GM12878 (cell line): Measurements from ENCODE around the gene SMIM12. TPM values are rescaled to one million over a fixed set of nuclear protein-coding genes. Genes with fewer than 3 reads are reported as not detected.
A peak's percentile ranks its signal among the peaks of the same experiment; 100 is the strongest.

Experiments used
- ATAC-seq: fragments of 200-7000 bp; cut with Tn5 transposase; 3 replicates; pipeline ENCODE4 v1.9.1; 2020; ENCODE audit warnings: mild to moderate bottlenecking, moderate library complexity
- BruUV-seq: library from RNA; stranded (reverse); fragments of 400-500 nt; replicated peaks from 2 replicates; lab custom pipeline; 2021; lab: Mats Ljungman, UMichigan
- CTCF ChIA-PET: fragments of 300-600 bp; sonication (Branson Sonifier 250); formaldehyde crosslinking; extraction: SDS; loops from one replicate; lab custom pipeline; 2021; ENCODE audit warnings: inconsistent platforms; lab: Yijun Ruan, JAX
- POLR2A ChIA-PET: fragments of 350-600 bp; formaldehyde crosslinking; extraction: SDS; loops from one replicate; lab custom pipeline; 2021; ENCODE audit warnings: inconsistent platforms; lab: Charles Lee
- RAD21 ChIA-PET: fragments of 300-600 bp; sonication (Branson Sonifier 250); formaldehyde crosslinking; loops from one replicate; lab custom pipeline; 2023; ENCODE audit warnings: antibody characterized with exemption; ENCODE audit not compliant: unreplicated experiment; lab: Charles Lee
- SMC1A ChIA-PET: fragments of 300-600 bp; sonication (Branson Sonifier 250); formaldehyde crosslinking; loops from one replicate; lab custom pipeline; 2023; ENCODE audit not compliant: unreplicated experiment, uncharacterized antibody; lab: Charles Lee
- DNase-seq: peaks from one replicate; pipeline ENCODE4 v3.0.0-alpha.2; 2011; ENCODE audit warnings: low read depth, low spot score
- FAIRE-seq: peaks from 3 replicates; lab custom pipeline; 2011; peaks lifted over from hg19 to GRCh38; lab: Jason Lieb, UNC
- H2AFZ ChIP-seq: 2 replicates; pipeline ENCODE4 v1.6.0; 2011; ENCODE audit warnings: low read depth, low read length, control low read depth; ENCODE audit not compliant: control insufficient read depth
- H3K27ac ChIP-seq: 2 replicates; pipeline ENCODE4 v1.5.1; 2011; ENCODE audit warnings: control low read depth; ENCODE audit not compliant: control insufficient read depth, insufficient read depth
- H3K27me3 ChIP-seq, 2 experiments: replicated peaks in 1 of 2; 2 replicates each; pipeline versions ENCODE4 v1.6.0 to v1.6.1; 2011; ENCODE audit warnings: low read length in 1 of 2; ENCODE audit not compliant: control insufficient read depth in 2 of 2, insufficient read depth in 2 of 2
- H3K36me3 ChIP-seq, 2 experiments: 2 replicates each; pipeline ENCODE4 v1.5.1; 2011; ENCODE audit warnings: low read length in 1 of 2; ENCODE audit not compliant: control insufficient read depth in 2 of 2, insufficient read depth in 2 of 2
- H3K4me1 ChIP-seq: 2 replicates; pipeline ENCODE4 v1.6.1; 2011; ENCODE audit warnings: mild to moderate bottlenecking, low read length, moderate library complexity, mixed read lengths; ENCODE audit not compliant: control insufficient read depth, insufficient read depth
- H3K4me2 ChIP-seq: 2 replicates; pipeline ENCODE4 v1.6.0; 2011; ENCODE audit warnings: control low read depth; ENCODE audit not compliant: control insufficient read depth, insufficient read depth
- H3K4me3 ChIP-seq: fragments of 200-600 bp; sonication (generic); 2 replicates; pipeline ENCODE4 v1.5.1; 2016
- H3K79me2 ChIP-seq: 2 replicates; pipeline ENCODE4 v1.6.0; 2011; ENCODE audit warnings: low read length; ENCODE audit not compliant: control insufficient read depth, insufficient read depth
- H3K9ac ChIP-seq: 2 replicates; pipeline ENCODE4 v1.8.0; 2011; ENCODE audit warnings: low read length, control low read depth, mixed read lengths; ENCODE audit not compliant: control insufficient read depth, insufficient read depth
- H3K9me3 ChIP-seq: replicated peaks from 3 replicates; pipeline ENCODE4 v1.5.1; 2011; ENCODE audit warnings: mild to moderate bottlenecking, low read length; ENCODE audit not compliant: control insufficient read depth, insufficient read depth
- H4K20me1 ChIP-seq: 2 replicates; pipeline ENCODE4 v1.6.0; 2011; ENCODE audit not compliant: control insufficient read depth, insufficient read depth
- BACH1 ChIP-seq: fragments of 450-650 bp; IDR thresholded peaks from 2 replicates; pipeline ENCODE4 v1.6.1; 2017; ENCODE audit warnings: mild to moderate bottlenecking, borderline replicate concordance
- BRCA1 ChIP-seq: IDR thresholded peaks from 2 replicates; pipeline ENCODE4 v1.6.1; 2011; ENCODE audit warnings: low read depth, low read length, improper control_type of control experiment
- EGR1 ChIP-seq, 2 experiments: IDR thresholded peaks; 1 replicate in 1 of 2; 2 replicates in 1 of 2; pipeline ENCODE4 v1.6.1; 2011 to 2012; ENCODE audit warnings: low read depth in 2 of 2, low read length in 2 of 2, borderline replicate concordance in 1 of 2, mild to moderate bottlenecking in 1 of 2, moderate library complexity in 1 of 2
- EP300 ChIP-seq, 2 experiments: fragments of 150-350 bp in 1 of 2; IDR thresholded peaks; 2 replicates each; pipeline ENCODE4 v1.6.1; 2011 to 2012; ENCODE audit warnings: low read depth in 2 of 2, low read length in 2 of 2, borderline replicate concordance in 1 of 2, improper control_type of control experiment in 1 of 2, inconsistent platforms in 1 of 2; ENCODE audit not compliant: control insufficient read depth in 1 of 2
- ESRRA ChIP-seq: IDR thresholded peaks from 2 replicates; pipeline ENCODE4 v1.6.1; 2012; ENCODE audit warnings: mild to moderate bottlenecking, low read length, improper control_type of control experiment
- ETV6 ChIP-seq, 2 experiments: fragments of 450-650 bp in 1 of 2; IDR thresholded peaks in 1 of 2; conservative IDR thresholded peaks in 1 of 2; 2 replicates each; pipeline ENCODE4 v1.6.1; 2014; ENCODE audit warnings: antibody characterized with exemption in 1 of 2, borderline replicate concordance in 1 of 2, low read depth in 1 of 2, mild to moderate bottlenecking in 1 of 2, moderate library complexity in 1 of 2
- FOXM1 ChIP-seq: IDR thresholded peaks from 2 replicates; pipeline ENCODE4 v1.6.1; 2012; ENCODE audit warnings: low read depth, mild to moderate bottlenecking, inconsistent platforms, low read length, moderate library complexity
- GABPA ChIP-seq: IDR thresholded peaks from 2 replicates; pipeline ENCODE4 v1.6.1; 2014; ENCODE audit warnings: antibody characterized with exemption, low read depth, mild to moderate bottlenecking, inconsistent platforms
- LARP7 ChIP-seq: fragments of 450-650 bp; IDR thresholded peaks from 2 replicates; pipeline ENCODE4 v1.6.1; 2017; ENCODE audit warnings: mild to moderate bottlenecking
- MTA2 ChIP-seq: fragments of 450-650 bp; IDR thresholded peaks from 2 replicates; pipeline ENCODE4 v1.6.1; 2016; ENCODE audit warnings: low read depth, mild to moderate bottlenecking, moderate library complexity
- RAD21 ChIP-seq: IDR thresholded peaks from 2 replicates; pipeline ENCODE4 v1.6.1; 2011; ENCODE audit warnings: mild to moderate bottlenecking, low read depth, low read length, moderate library complexity; ENCODE audit not compliant: insufficient read depth
- SMARCA5 ChIP-seq: fragments of 450-650 bp; IDR thresholded peaks from 2 replicates; pipeline ENCODE4 v1.6.1; 2017; ENCODE audit warnings: mild to moderate bottlenecking
- SUZ12 ChIP-seq: fragments of 200-600 bp; sonication (generic); IDR thresholded peaks from one replicate; pipeline ENCODE4 v1.6.1; 2018; ENCODE audit warnings: antibody characterized with exemption, mild to moderate bottlenecking; ENCODE audit not compliant: unreplicated experiment
- ZNF207 ChIP-seq: fragments of 450-650 bp; IDR thresholded peaks from 2 replicates; pipeline ENCODE4 v1.6.1; 2014; ENCODE audit warnings: antibody characterized with exemption, mild to moderate bottlenecking, borderline replicate concordance
- ZNF622 ChIP-seq: fragments of 450-650 bp; IDR thresholded peaks from 2 replicates; pipeline ENCODE4 v1.6.1; 2017; ENCODE audit warnings: mild to moderate bottlenecking, inconsistent platforms
- ZSCAN29 ChIP-seq: fragments of 450-650 bp; IDR thresholded peaks from 2 replicates; pipeline ENCODE4 v1.6.1; 2017; ENCODE audit warnings: mild to moderate bottlenecking, moderate library complexity
- WGBS: methylation state at CpG from one replicate; pipeline ENCODE4 v1.1.6; 2016; ENCODE audit warnings: low lambda C conversion rate; ENCODE audit not compliant: insufficient replicate concordance, insufficient coverage; ENCODE audit errors: missing lambda C conversion rate; 5-methylcytosine and 5-hydroxymethylcytosine counted together
- in situ Hi-C: fragments of 300-500 bp; cut with MboI; formaldehyde crosslinking; loops from 9 replicates; pipeline ENCODE4 v1.14.3; 2018; ENCODE audit warnings: mixed read lengths
- intact Hi-C: fragments of 100-400 bp; cut with micrococcal nuclease; formaldehyde crosslinking; loops from one replicate; pipeline ENCODE4 v1.14.2; 2022; ENCODE audit not compliant: unreplicated experiment
- polyA plus RNA-seq, 11 experiments: library from polyadenylated mRNA; depleted of rRNA in 4 of 11; unstranded in 6 of 11; stranded (reverse) in 5 of 11; fragments of >200 nt; fragmentation: Nextera tagmentation in 4 of 11; fragmentation: Illumina TruSeq in 1 of 11; extraction: Ambion mirVana in 4 of 11; extraction: Trizol in 1 of 11; gene quantifications; 1 replicate in 1 of 11; 2 replicates in 10 of 11; pipeline versions ENCODE4 v1.2.1 to v1.2.3, GENCODE V29; 2011 to 2016; ENCODE audit warnings: inconsistent platforms in 2 of 11, missing spikeins in 2 of 11, low read depth in 1 of 11
- total RNA-seq, 4 experiments: library from RNA; depleted of rRNA in 3 of 4; stranded (reverse); fragments of >200 nt in 3 of 4; fragmentation: Illumina TruSeq in 1 of 4; extraction: Trizol in 1 of 4; gene quantifications; 2 replicates each; pipeline versions ENCODE4 v1.2.1 to v1.2.3, GENCODE V29; 2013 to 2021
- TF ChIP-seq, protein P1 (sequence below): IDR thresholded peaks from 2 replicates; pipeline ENCODE4 v1.6.1; 2012; ENCODE audit warnings: low read depth, low read length, improper control_type of control experiment
- TF ChIP-seq, protein P2 (sequence below): fragments of 450-650 bp; formaldehyde crosslinking; IDR thresholded peaks from 2 replicates; pipeline ENCODE4 v1.5.0; 2022; ENCODE audit warnings: mild to moderate bottlenecking, missing genetic modification characterization

The SMIM12 gene
- total and polyA plus RNA-seq, 10 of the 15 experiments (the other 5 are each of a cell fraction or from before 2014, with no cell fraction given): 26.1 to 81.5 (median 44.1) TPM

- CTCF ChIA-PET: interaction anchor here (0.6 to 3.7 kb wide), 15 partner anchors 8 to 455 kb away, joined by 3 to 58 read pairs (median 4); partner anchors contain the start of genes SFPQ and TMEM35B
- peak overlapping the region; percentile 87 for H3K9ac ChIP-seq
- peaks cover 0 to 2% of the 10 kb centered on the region in 2 experiments; a peak in 1 of 4 replicates for H3K27me3 ChIP-seq
- H3K4me1 ChIP-seq: peaks cover 4% of the 10 kb centered on the region; the same call in 1 of the 2 replicates
- DNase-seq: peak; percentile 52
- H2AFZ ChIP-seq: peak overlapping the region; percentile 93
- H3K79me2 ChIP-seq: no peaks in the 10 kb centered on the region
- intact Hi-C loops (loop anchor here (1.0 kb wide), 1 partner anchor 80 kb away; no protein-coding TSS in a partner anchor), in situ Hi-C loops (no loop called here)
- BruUV-seq: TSS peak; percentile 93
- POLR2A ChIA-PET: interaction anchor here (0.6 to 1.4 kb wide), 5 partner anchors 8 to 932 kb away, joined by 3 to 5 read pairs (median 4); no protein-coding TSS in a partner anchor
- FAIRE-seq: peak; percentile 64
- peak; percentile 89 for ATAC-seq
- H3K9me3 ChIP-seq: no peaks in the 10 kb centered on the region
- no peaks in the 10 kb centered on the region for H4K20me1 ChIP-seq
- peak overlapping the region; percentile 94 for H3K4me2 ChIP-seq
- no peaks in the 10 kb centered on the region for H3K36me3 ChIP-seq
- SMC1A ChIA-PET: interaction anchor here (2.4 kb wide), 1 partner anchor 13 kb away, joined by 9 read pairs; no protein-coding TSS in a partner anchor
- WGBS: under 1% methylated on average over 61 of the region's 81 CpGs
- RAD21 ChIA-PET: interaction anchor here (1.1 to 1.4 kb wide), 2 partner anchors 13 to 117 kb away, joined by 3 to 9 read pairs; no protein-coding TSS in a partner anchor
- peak overlapping the region; percentile 67 for H3K27ac ChIP-seq
- peak overlapping the region; percentile 61 for H3K4me3 ChIP-seq
- TF ChIP-seq ZSCAN29: peak; percentile 49; the same call in 1 of the 2 replicates
- TF ChIP-seq SUZ12: no peak
- peak; percentile 94 for TF ChIP-seq SMARCA5
- TF ChIP-seq, protein P1, sequence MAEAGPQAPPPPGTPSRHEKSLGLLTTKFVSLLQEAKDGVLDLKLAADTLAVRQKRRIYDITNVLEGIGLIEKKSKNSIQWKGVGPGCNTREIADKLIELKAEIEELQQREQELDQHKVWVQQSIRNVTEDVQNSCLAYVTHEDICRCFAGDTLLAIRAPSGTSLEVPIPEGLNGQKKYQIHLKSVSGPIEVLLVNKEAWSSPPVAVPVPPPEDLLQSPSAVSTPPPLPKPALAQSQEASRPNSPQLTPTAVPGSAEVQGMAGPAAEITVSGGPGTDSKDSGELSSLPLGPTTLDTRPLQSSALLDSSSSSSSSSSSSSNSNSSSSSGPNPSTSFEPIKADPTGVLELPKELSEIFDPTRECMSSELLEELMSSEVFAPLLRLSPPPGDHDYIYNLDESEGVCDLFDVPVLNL: no peak
- TF ChIP-seq EP300 (IDR thresholded peaks at IDR 0.05; ENCODE audit: borderline replicate concordance in 1 of 2, control insufficient read depth in 1 of 2, low read depth in 2 of 2, low read length in 2 of 2): no peak
- TF ChIP-seq BRCA1: no peak
- TF ChIP-seq ESRRA: peak; percentile 93
- peak; percentile 64 for TF ChIP-seq BACH1
- no peak for TF ChIP-seq GABPA
- peak; percentile 52; the same call in 1 of the 2 replicates for TF ChIP-seq ZNF207
- TF ChIP-seq ETV6 (conservative IDR thresholded peaks at IDR 0.05 in 1 of 2, IDR thresholded peaks at IDR 0.05 in 1 of 2; ENCODE audit: borderline replicate concordance in 1 of 2, low read depth in 1 of 2): 0 out of 4 replicates have a peak, but pooled peaks of 1 of the 2 experiments have one; percentile 10
- peak; percentile 38; the same call in 1 of the 2 replicates for TF ChIP-seq RAD21
- no peak for TF ChIP-seq FOXM1
- peak in 1 of 2 experiments; percentile 89; a peak in 2 of 3 replicates for TF ChIP-seq EGR1 (IDR thresholded peaks at IDR 0.05; ENCODE audit: borderline replicate concordance in 1 of 2, low read depth in 2 of 2, low read length in 2 of 2)
- TF ChIP-seq ZNF622: no peak
- 0 out of 2 replicates have a peak, but pooled peaks have one; percentile 48 for TF ChIP-seq MTA2
- peak; percentile 90 for TF ChIP-seq LARP7
- TF ChIP-seq, protein P2, sequence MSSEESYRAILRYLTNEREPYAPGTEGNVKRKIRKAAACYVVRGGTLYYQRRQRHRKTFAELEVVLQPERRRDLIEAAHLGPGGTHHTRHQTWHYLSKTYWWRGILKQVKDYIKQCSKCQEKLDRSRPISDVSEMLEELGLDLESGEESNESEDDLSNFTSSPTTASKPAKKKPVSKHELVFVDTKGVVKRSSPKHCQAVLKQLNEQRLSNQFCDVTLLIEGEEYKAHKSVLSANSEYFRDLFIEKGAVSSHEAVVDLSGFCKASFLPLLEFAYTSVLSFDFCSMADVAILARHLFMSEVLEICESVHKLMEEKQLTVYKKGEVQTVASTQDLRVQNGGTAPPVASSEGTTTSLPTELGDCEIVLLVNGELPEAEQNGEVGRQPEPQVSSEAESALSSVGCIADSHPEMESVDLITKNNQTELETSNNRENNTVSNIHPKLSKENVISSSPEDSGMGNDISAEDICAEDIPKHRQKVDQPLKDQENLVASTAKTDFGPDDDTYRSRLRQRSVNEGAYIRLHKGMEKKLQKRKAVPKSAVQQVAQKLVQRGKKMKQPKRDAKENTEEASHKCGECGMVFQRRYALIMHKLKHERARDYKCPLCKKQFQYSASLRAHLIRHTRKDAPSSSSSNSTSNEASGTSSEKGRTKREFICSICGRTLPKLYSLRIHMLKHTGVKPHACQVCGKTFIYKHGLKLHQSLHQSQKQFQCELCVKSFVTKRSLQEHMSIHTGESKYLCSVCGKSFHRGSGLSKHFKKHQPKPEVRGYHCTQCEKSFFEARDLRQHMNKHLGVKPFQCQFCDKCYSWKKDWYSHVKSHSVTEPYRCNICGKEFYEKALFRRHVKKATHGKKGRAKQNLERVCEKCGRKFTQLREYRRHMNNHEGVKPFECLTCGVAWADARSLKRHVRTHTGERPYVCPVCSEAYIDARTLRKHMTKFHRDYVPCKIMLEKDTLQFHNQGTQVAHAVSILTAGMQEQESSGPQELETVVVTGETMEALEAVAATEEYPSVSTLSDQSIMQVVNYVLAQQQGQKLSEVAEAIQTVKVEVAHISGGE (CRISPR knock-in tag): no peak
These were observed 6.6 kb upstream of the SMIM12 start for GRCh38 chr1:34865981-34866761.
